A549 treated with DMSO at 1 μM for 4 hours (cell line): Measurements from ENCODE around the gene KBTBD3. TPM values are rescaled to one million over a fixed set of nuclear protein-coding genes. Genes with fewer than 3 reads are reported as not detected.

Source experiments
- total RNA-seq: library from RNA; stranded (reverse); fragments of 200-300 nt; extraction: Qiagen RNA extraction; gene quantifications from 5 replicates; pipeline ENCODE4 v1.2.3, GENCODE V29; 2022; ENCODE audit warnings: low read depth

Gene KBTBD3, protein sequence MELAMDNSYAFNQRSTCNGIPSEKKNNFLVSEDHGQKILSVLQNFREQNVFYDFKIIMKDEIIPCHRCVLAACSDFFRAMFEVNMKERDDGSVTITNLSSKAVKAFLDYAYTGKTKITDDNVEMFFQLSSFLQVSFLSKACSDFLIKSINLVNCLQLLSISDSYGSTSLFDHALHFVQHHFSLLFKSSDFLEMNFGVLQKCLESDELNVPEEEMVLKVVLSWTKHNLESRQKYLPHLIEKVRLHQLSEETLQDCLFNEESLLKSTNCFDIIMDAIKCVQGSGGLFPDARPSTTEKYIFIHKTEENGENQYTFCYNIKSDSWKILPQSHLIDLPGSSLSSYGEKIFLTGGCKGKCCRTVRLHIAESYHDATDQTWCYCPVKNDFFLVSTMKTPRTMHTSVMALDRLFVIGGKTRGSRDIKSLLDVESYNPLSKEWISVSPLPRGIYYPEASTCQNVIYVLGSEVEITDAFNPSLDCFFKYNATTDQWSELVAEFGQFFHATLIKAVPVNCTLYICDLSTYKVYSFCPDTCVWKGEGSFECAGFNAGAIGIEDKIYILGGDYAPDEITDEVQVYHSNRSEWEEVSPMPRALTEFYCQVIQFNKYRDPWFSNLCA
- total RNA-seq, result 0.89 to 2.2 TPM (median 2.0 TPM) in 5 replicates

DNA sequence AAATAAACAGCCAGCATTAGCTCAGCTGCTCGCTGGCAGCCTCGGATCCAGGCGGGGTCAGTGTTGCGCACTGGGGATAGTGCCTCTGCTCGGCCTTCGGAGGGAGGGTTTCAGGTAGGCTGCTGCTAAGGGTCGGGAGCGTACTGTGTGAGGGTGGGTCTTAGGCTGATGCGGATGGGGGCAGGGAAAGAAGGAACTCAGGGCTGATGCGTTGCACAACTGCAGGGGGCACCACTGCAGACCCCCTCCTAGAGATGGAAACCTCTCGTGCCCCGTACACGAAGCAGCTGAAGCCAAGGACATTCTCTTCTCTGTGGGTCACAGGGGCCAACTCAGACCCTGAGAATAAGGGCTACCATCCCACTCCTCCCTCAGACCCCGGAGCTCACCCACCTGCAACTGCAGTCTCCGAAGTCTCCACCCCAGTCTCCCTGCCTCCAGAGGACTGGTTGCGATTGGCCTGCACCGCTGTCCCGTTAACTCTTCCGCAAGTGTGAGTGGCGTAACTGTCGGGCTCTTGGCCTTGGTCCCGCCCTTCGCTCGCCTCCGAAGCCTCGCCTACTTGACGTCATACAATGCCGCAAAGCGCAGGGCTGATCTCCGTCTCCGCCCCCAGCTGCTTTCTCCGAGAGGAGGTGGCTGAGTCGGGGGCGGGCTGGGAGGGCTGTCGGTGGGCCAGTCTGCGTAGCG is at the start of gene KBTBD3:
KBTBD3 (minus strand) TSS at position 429 of the 690 bp plus-strand sequence. CDS start 18,250 bp downstream, outside the sequence.

DNA sequence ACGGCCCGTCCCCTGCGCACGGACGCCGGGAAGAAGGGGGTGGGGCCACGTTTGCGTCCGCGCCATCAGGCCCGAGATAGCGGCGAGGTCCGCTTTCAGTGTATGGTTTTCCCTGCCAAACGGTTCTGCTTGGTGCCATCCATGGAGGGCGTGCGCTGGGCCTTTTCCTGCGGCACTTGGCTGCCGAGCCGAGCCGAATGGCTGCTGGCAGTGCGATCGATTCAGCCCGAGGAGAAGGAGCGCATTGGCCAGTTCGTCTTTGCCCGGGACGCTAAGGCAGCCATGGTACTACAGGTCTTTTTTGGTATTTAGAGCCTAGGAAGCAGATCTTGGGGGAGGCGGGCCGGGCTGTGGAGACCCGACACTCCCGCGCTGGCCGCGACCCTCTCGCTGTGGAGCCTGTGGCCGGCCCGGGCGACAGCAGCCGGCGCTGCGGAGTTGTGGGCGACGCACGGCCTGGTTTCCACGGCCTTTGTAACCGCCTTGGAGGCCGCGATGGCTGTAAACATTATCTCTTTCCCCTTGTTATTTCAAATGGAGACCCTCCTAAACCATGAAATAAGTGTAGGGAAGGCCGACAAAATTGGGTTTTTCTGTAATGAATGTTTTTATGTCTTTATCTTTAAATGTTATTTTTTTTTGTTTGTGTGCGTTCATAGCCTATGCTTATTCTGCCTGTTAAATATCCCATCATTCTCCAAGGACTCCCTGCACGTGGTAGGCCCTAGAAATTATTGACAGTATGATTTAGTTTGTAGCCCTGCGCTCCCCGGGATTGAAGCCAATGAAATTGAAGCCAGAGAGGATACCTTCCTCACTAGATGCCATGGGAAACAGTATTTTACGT is 685 bp upstream of the KBTBD3 start, which contains the start of gene AASDHPPT:
AASDHPPT (plus strand) TSS at position 54 of the 847 bp plus-strand sequence; CDS start at position 103, 49 bp downstream.

DNA sequence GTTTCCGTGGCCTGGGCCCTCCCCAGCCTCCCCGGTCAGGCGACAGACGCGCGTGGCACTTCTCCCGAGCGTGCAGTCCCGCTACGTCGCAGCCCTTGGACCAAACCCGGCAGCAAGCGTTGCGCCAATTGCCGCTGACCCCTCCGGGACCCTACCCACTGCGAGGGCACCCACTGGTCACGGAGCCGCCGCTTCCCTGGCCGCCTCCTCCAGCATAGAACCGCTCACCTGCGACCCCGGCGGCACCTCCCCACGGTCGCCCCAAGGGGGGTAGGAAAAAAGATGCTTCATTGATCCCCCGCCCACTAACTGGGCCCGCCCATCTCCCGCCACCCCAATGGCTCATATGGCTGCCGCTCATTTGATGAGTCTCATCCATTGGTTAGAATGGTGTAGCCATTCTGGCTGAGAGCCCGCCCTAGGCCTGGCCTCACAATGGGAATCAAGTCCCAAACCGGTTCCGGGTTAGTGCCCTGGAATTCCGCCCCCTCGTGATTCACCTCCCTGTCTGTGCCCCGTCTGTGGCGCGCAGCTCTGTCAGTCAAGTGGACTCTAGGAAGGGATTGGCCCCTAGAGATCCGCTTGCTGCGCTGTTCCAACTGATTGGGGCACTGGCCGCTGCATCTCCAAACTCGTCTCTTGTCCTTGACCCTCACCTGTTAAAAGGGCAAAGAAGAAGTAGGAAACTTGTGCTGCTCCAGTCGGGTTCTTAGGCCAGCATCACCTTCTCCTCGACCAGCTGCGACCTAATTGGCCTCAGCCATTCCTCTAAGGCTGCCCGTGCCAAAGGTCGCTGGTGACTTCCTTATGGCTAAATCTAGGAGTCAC is 55.0 kb downstream of the KBTBD3 start, which contains the start of gene MSANTD4:
MSANTD4 (minus strand) TSS at position 274 of the 828 bp plus-strand sequence. CDS start 11,323 bp downstream, outside the sequence.

Other genes with a start within 250 kb of the KBTBD3 start
- 9.6 to 11.3 TPM (median 9.8 TPM) in 5 replicates for gene MSANTD4, start 55.1 kb downstream of the KBTBD3 start, total RNA-seq
- gene AASDHPPT, start 315 bp upstream of the KBTBD3 start, total RNA-seq, result 33.1 to 44.7 TPM (median 37.7 TPM) in 5 replicates